ENCODE measurements around the gene SCRG1.

Gene SCRG1

GRCh38 chr4:173411106-173411693, 12.3 kb upstream of the SCRG1 start:
- Histone ChIP-seq H3K4me1 (ENCODE audit: insufficient read depth, insufficient read length) (no peaks in the 10 kb centered on the region), H3K9ac (ENCODE audit: insufficient read length, low read depth) (no peak overlapping the region), H3K4me3 (ENCODE audit: insufficient read length, low read depth) (no peak overlapping the region), H3K27me3 (ENCODE audit: insufficient read depth, insufficient read length) (no peaks in the 10 kb centered on the region), H3K9me3 (ENCODE audit: insufficient read depth, low read length) (no peaks in the 10 kb centered on the region), H3K36me3 (ENCODE audit: insufficient read depth, insufficient read length, low read length) (no peaks in the 10 kb centered on the region)
- no peak for TF ChIP-seq SUZ12 (IDR thresholded peaks at IDR 0.05; ENCODE audit: extremely low read depth, insufficient read depth, insufficient read length)
- TF ChIP-seq ZNF274 (IDR thresholded peaks at IDR 0.05; ENCODE audit: low read depth, low read length), result no peak
- TF ChIP-seq YY1 (IDR thresholded peaks at IDR 0.05; ENCODE audit: insufficient read depth, insufficient read length), result no peak
- no peak for DNase-seq (ENCODE audit: low read depth, low spot score)

- no peak overlapping the region for H3K9ac ChIP-seq (ENCODE audit: insufficient read length, low read depth)
- H3K9me3 ChIP-seq (ENCODE audit: insufficient read depth, low read length), result no peaks in the 10 kb centered on the region
These were observed 11.2 kb upstream of the SCRG1 start for GRCh38 chr4:173410079-173410478.

GRCh38 chr4:173405840-173406606, 7.1 kb upstream of the SCRG1 start:
- Histone ChIP-seq H3K27me3 (ENCODE audit: insufficient read depth, insufficient read length) (no peaks in the 10 kb centered on the region), H3K9ac (ENCODE audit: insufficient read length, low read depth) (no peak overlapping the region), H3K36me3 (ENCODE audit: insufficient read depth, insufficient read length, low read length) (no peaks in the 10 kb centered on the region), H3K4me1 (ENCODE audit: insufficient read depth, insufficient read length) (no peaks in the 10 kb centered on the region), H3K9me3 (ENCODE audit: insufficient read depth, low read length) (no peaks in the 10 kb centered on the region), H3K4me3 (ENCODE audit: insufficient read length, low read depth) (no peak overlapping the region)
- TF ChIP-seq YY1 (IDR thresholded peaks at IDR 0.05; ENCODE audit: insufficient read depth, insufficient read length) (no peak), ZNF274 (IDR thresholded peaks at IDR 0.05; ENCODE audit: low read depth, low read length) (no peak), SUZ12 (IDR thresholded peaks at IDR 0.05; ENCODE audit: extremely low read depth, insufficient read depth, insufficient read length) (no peak)
- DNase-seq (ENCODE audit: low read depth, low spot score), result no peak

More at GRCh38 chr4:173410079-173410478, 11.2 kb upstream of the SCRG1 start:
- TF ChIP-seq SUZ12 (IDR thresholded peaks at IDR 0.05; ENCODE audit: extremely low read depth, insufficient read depth, insufficient read length), result no peak
- Histone ChIP-seq H3K4me3 (ENCODE audit: insufficient read length, low read depth) (no peak overlapping the region), H3K27me3 (ENCODE audit: insufficient read depth, insufficient read length) (no peaks in the 10 kb centered on the region), H3K36me3 (ENCODE audit: insufficient read depth, insufficient read length, low read length) (no peaks in the 10 kb centered on the region), H3K4me1 (ENCODE audit: insufficient read depth, insufficient read length) (no peaks in the 10 kb centered on the region)
- no peak for DNase-seq (ENCODE audit: low read depth, low spot score)

- Histone ChIP-seq H3K9me3 (ENCODE audit: insufficient read depth, low read length) (no peaks in the 10 kb centered on the region), H3K4me3 (ENCODE audit: insufficient read length, low read depth) (no peak overlapping the region), H3K4me1 (ENCODE audit: insufficient read depth, insufficient read length) (no peaks in the 10 kb centered on the region), H3K27me3 (ENCODE audit: insufficient read depth, insufficient read length) (no peaks in the 10 kb centered on the region), H3K9ac (ENCODE audit: insufficient read length, low read depth) (no peak overlapping the region), H3K36me3 (ENCODE audit: insufficient read depth, insufficient read length, low read length) (no peaks in the 10 kb centered on the region)
- DNase-seq (ENCODE audit: low read depth, low spot score), result no peak
- no peak for TF ChIP-seq SUZ12 (IDR thresholded peaks at IDR 0.05; ENCODE audit: extremely low read depth, insufficient read depth, insufficient read length)
- TF ChIP-seq YY1 (IDR thresholded peaks at IDR 0.05; ENCODE audit: insufficient read depth, insufficient read length), result no peak
- no peak for TF ChIP-seq ZNF274 (IDR thresholded peaks at IDR 0.05; ENCODE audit: low read depth, low read length)
These were observed 5.5 kb upstream of the SCRG1 start for GRCh38 chr4:173404296-173404865.

- H3K27me3 ChIP-seq (ENCODE audit: insufficient read depth, insufficient read length), result no peaks in the 10 kb centered on the region
- H3K9ac ChIP-seq (ENCODE audit: insufficient read length, low read depth), result no peak overlapping the region
- no peak for DNase-seq (ENCODE audit: low read depth, low spot score)
- H3K9me3 ChIP-seq (ENCODE audit: insufficient read depth, low read length), result no peaks in the 10 kb centered on the region
- no peak overlapping the region for H3K4me3 ChIP-seq (ENCODE audit: insufficient read length, low read depth)
- H3K36me3 ChIP-seq (ENCODE audit: insufficient read depth, insufficient read length, low read length), result no peaks in the 10 kb centered on the region
- TF ChIP-seq SUZ12 (IDR thresholded peaks at IDR 0.05; ENCODE audit: extremely low read depth, insufficient read depth, insufficient read length), result no peak
- TF ChIP-seq ZNF274 (IDR thresholded peaks at IDR 0.05; ENCODE audit: low read depth, low read length), result no peak
- TF ChIP-seq YY1 (IDR thresholded peaks at IDR 0.05; ENCODE audit: insufficient read depth, insufficient read length), result no peak
- H3K4me1 ChIP-seq (ENCODE audit: insufficient read depth, insufficient read length), result no peaks in the 10 kb centered on the region
These were observed 4.1 kb upstream of the SCRG1 start for GRCh38 chr4:173403051-173403450.

- Histone ChIP-seq H3K9ac (ENCODE audit: insufficient read length, low read depth) (no peak overlapping the region), H3K9me3 (ENCODE audit: insufficient read depth, low read length) (no peaks in the 10 kb centered on the region), H3K4me1 (ENCODE audit: insufficient read depth, insufficient read length) (no peaks in the 10 kb centered on the region), H3K4me3 (ENCODE audit: insufficient read length, low read depth) (no peak overlapping the region), H3K36me3 (ENCODE audit: insufficient read depth, insufficient read length, low read length) (no peaks in the 10 kb centered on the region), H3K27me3 (ENCODE audit: insufficient read depth, insufficient read length) (no peaks in the 10 kb centered on the region)
- TF ChIP-seq YY1 (IDR thresholded peaks at IDR 0.05; ENCODE audit: insufficient read depth, insufficient read length) (no peak), SUZ12 (IDR thresholded peaks at IDR 0.05; ENCODE audit: extremely low read depth, insufficient read depth, insufficient read length) (no peak), ZNF274 (IDR thresholded peaks at IDR 0.05; ENCODE audit: low read depth, low read length) (no peak)
- DNase-seq (ENCODE audit: low read depth, low spot score), result no peak
These were observed 2.1 kb upstream of the SCRG1 start for GRCh38 chr4:173401063-173401462.

GRCh38 chr4:173398220-173398619, 696 bp downstream of the SCRG1 start:
- Histone ChIP-seq H3K9ac (ENCODE audit: insufficient read length, low read depth) (no peak overlapping the region), H3K27me3 (ENCODE audit: insufficient read depth, insufficient read length) (no peaks in the 10 kb centered on the region), H3K9me3 (ENCODE audit: insufficient read depth, low read length) (no peaks in the 10 kb centered on the region), H3K36me3 (ENCODE audit: insufficient read depth, insufficient read length, low read length) (no peaks in the 10 kb centered on the region), H3K4me1 (ENCODE audit: insufficient read depth, insufficient read length) (no peaks in the 10 kb centered on the region), H3K4me3 (ENCODE audit: insufficient read length, low read depth) (no peak overlapping the region)
- TF ChIP-seq YY1 (IDR thresholded peaks at IDR 0.05; ENCODE audit: insufficient read depth, insufficient read length), result no peak
- no peak for TF ChIP-seq SUZ12 (IDR thresholded peaks at IDR 0.05; ENCODE audit: extremely low read depth, insufficient read depth, insufficient read length)
- TF ChIP-seq ZNF274 (IDR thresholded peaks at IDR 0.05; ENCODE audit: low read depth, low read length), result no peak
- no peak for DNase-seq (ENCODE audit: low read depth, low spot score)

Measured in NT2/D1 (cell line).